Ovary (tissue), 3 donors: ENCODE results near the gene ST6GALNAC4.

Experiments
- POLR2A ChIP-seq: fragments of 450-650 bp; IDR thresholded peaks from one replicate; pipeline ENCODE4 v1.6.1; 2017; ENCODE audit warnings: antibody characterized with exemption, mild to moderate bottlenecking, moderate library complexity
- TF ChIP-seq, protein P1 (sequence below), 3 donors: fragments of 450-650 bp in 2 of 3; fragments of 200-600 bp in 1 of 3; IDR thresholded peaks; one replicate each; pipeline versions ENCODE4 v1.5.1 to v1.8.0; 2016 to 2022; ENCODE audit warnings: antibody characterized with exemption in 3 of 3, mild to moderate bottlenecking in 1 of 3
- donor health status: DM: no; HTN: no; CAD: no.

DNA sequence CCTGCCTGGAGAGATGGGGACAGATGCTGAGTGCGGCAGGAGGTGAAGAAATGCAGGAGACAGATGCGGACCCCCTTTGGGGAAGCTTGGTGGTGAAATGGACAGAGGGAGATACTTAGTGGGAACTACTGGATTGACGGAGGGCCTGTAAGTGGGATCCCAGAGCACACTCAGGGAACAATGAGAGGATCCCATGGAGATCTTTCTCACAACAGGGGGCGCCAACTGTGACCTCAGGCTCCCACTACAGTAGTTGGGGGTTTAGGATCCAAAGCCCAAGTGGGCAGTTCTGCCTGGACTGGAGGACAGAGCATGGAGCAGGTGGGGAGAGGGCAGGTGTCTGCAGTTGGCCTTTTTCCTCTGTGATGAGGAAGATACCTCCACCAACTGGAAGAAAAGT is 17.4 kb upstream of the ST6GALNAC4 start:
- TF ChIP-seq, protein P1, sequence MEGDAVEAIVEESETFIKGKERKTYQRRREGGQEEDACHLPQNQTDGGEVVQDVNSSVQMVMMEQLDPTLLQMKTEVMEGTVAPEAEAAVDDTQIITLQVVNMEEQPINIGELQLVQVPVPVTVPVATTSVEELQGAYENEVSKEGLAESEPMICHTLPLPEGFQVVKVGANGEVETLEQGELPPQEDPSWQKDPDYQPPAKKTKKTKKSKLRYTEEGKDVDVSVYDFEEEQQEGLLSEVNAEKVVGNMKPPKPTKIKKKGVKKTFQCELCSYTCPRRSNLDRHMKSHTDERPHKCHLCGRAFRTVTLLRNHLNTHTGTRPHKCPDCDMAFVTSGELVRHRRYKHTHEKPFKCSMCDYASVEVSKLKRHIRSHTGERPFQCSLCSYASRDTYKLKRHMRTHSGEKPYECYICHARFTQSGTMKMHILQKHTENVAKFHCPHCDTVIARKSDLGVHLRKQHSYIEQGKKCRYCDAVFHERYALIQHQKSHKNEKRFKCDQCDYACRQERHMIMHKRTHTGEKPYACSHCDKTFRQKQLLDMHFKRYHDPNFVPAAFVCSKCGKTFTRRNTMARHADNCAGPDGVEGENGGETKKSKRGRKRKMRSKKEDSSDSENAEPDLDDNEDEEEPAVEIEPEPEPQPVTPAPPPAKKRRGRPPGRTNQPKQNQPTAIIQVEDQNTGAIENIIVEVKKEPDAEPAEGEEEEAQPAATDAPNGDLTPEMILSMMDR (IDR thresholded peaks at IDR 0.05): no peak
- no peak for TF ChIP-seq POLR2A
